K562 (cell line): ENCODE measurements around the gene GALNT5. TPM values are rescaled to one million over a fixed set of nuclear protein-coding genes. Genes with fewer than 3 reads are reported as not detected.
A peak's percentile ranks its signal among the peaks of the same experiment; 100 is the strongest.

Experiments
- BRCA1 ChIP-seq, 2 experiments: fragments of 450-650 bp in 1 of 2; sonication (generic) in 1 of 2; formaldehyde crosslinking in 1 of 2; IDR thresholded peaks; 2 replicates each; pipeline versions ENCODE4 v1.5.0 to v1.6.1; 2017 to 2020; ENCODE audit warnings: mild to moderate bottlenecking in 1 of 2, missing genetic modification reagents in 1 of 2
- CAMTA2 ChIP-seq: fragments of 250-450 bp; sonication (Bioruptor Pico); conservative IDR thresholded peaks from 2 replicates; pipeline ENCODE4 v1.5.1; 2022
- CHD4 ChIP-seq: fragments of 200-600 bp; sonication (generic); IDR thresholded peaks from 3 replicates; pipeline ENCODE4 v1.6.1; 2012; ENCODE audit warnings: low read depth, mild to moderate bottlenecking, mixed read lengths, low read length, inconsistent platforms; ENCODE audit not compliant: insufficient read depth, insufficient replicate concordance, poor library complexity, severe bottlenecking
- CUX1 ChIP-seq: fragments of 200-800 bp; sonication (Bioruptor generic); IDR thresholded peaks from 2 replicates; pipeline ENCODE4 v1.6.1; 2016; ENCODE audit warnings: missing genetic modification characterization, missing compliant biosample characterization
- FOXJ3 ChIP-seq: sonication (generic); formaldehyde crosslinking; IDR thresholded peaks from 2 replicates; pipeline ENCODE4 v1.4.0; 2020; ENCODE audit warnings: mild to moderate bottlenecking, missing genetic modification reagents
- GMEB1 ChIP-seq: fragments of 250-450 bp; sonication (Bioruptor Pico); IDR thresholded peaks from 2 replicates; pipeline ENCODE4 v1.4.0; 2020; ENCODE audit warnings: mild to moderate bottlenecking
- ILF3 ChIP-seq: fragments of 450-650 bp; IDR thresholded peaks from 2 replicates; pipeline ENCODE4 v1.6.1; 2018; ENCODE audit warnings: antibody characterized with exemption, mild to moderate bottlenecking, moderate library complexity, borderline replicate concordance
- KHSRP ChIP-seq: fragments of 450-650 bp; IDR thresholded peaks from 2 replicates; pipeline ENCODE4 v1.6.1; 2017
- RUNX1 ChIP-seq: sonication (generic); IDR thresholded peaks from 2 replicates; pipeline ENCODE4 v1.6.1; 2016; ENCODE audit warnings: antibody characterized with exemption, low read depth
- SFPQ ChIP-seq: fragments of 200-400 bp; formaldehyde crosslinking; IDR thresholded peaks from 2 replicates; pipeline ENCODE4 v1.6.1; 2017; ENCODE audit warnings: mild to moderate bottlenecking, low read depth, low read length, moderate library complexity
- ZNF586 ChIP-seq: fragments of 450-650 bp; formaldehyde crosslinking; conservative IDR thresholded peaks from 2 replicates; pipeline ENCODE4 v1.4.0; 2020; ENCODE audit warnings: mild to moderate bottlenecking, moderate library complexity
- polyA plus RNA-seq, 8 experiments: library from polyadenylated mRNA; depleted of rRNA in 4 of 8; stranded (reverse) in 5 of 8; unstranded in 3 of 8; fragments of >200 nt; fragmentation: Nextera tagmentation in 2 of 8; fragmentation: Illumina TruSeq in 1 of 8; extraction: Ambion mirVana in 2 of 8; extraction: Trizol in 1 of 8; gene quantifications; 2 replicates each; pipeline versions ENCODE4 v1.2.1 to v1.2.3, GENCODE V29; 2011 to 2014; ENCODE audit warnings: inconsistent platforms in 1 of 8, missing spikeins in 1 of 8
- total RNA-seq, 7 experiments: library from RNA; depleted of rRNA in 6 of 7; stranded (reverse); fragments of >200 nt in 6 of 7; fragmentation: Illumina TruSeq in 2 of 7; extraction: Trizol in 2 of 7; gene quantifications; 2 replicates each; pipeline versions ENCODE4 v1.2.1 to v1.2.3, GENCODE V29; 2011 to 2021; ENCODE audit warnings: low replicate concordance in 1 of 7
- TF ChIP-seq, protein P1 (sequence below): fragments of 250-450 bp; sonication (Bioruptor Pico); IDR thresholded peaks from 2 replicates; pipeline ENCODE4 v1.5.0; 2021

GALNT5 gene
- total and polyA plus RNA-seq, 9 of the 15 experiments (the other 6 are each of a cell fraction or from before 2014, with no cell fraction given): 21.6 to 73.0 (median 54.7) TPM

GRCh38 chr2:157257312-157258252, at the start of gene GALNT5 (continued):
- TF ChIP-seq GMEB1 (CRISPR knock-in tag) (no peak), BRCA1 (IDR thresholded peaks at IDR 0.05) (no peak), BRCA1 (CRISPR knock-in tag; IDR thresholded peaks at IDR 0.05) (no peak), CAMTA2 (CRISPR knock-in tag) (no peak), CUX1 (no peak), FOXJ3 (CRISPR knock-in tag) (no peak), ILF3 (no peak), CHD4 (no peak), KHSRP (0 out of 2 replicates have a peak, but pooled peaks have one; percentile 53), SFPQ (no peak), ZNF586 (no peak), RUNX1 (no peak)
- TF ChIP-seq, protein P1, sequence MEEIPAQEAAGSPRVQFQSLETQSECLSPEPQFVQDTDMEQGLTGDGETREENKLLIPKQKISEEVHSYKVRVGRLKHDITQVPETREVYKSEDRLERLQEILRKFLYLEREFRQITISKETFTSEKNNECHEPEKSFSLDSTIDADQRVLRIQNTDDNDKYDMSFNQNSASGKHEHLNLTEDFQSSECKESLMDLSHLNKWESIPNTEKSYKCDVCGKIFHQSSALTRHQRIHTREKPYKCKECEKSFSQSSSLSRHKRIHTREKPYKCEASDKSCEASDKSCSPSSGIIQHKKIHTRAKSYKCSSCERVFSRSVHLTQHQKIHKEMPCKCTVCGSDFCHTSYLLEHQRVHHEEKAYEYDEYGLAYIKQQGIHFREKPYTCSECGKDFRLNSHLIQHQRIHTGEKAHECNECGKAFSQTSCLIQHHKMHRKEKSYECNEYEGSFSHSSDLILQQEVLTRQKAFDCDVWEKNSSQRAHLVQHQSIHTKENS (CRISPR knock-in tag): no peak
